Stimulated activated CD8-positive, alpha-beta memory T cell treated with anti-CD3 and anti-CD28 coated beads, Interleukin-7, amount 100 ng/mL, for 48 hours (primary cell): Measurements from ENCODE around the gene MAJIN.

Source experiments
- DNase-seq, 2 donors: peaks; one replicate each; pipeline ENCODE4 v3.0.0-alpha.2; 2020; ENCODE audit warnings: low read depth in 1 of 2; ENCODE audit errors: extremely low read depth in 1 of 2

Gene MAJIN

GRCh38 chr11:64916040-64916774 lies 55.7 kb downstream of the MAJIN start:
- peak in 1 of 2 donors; percentile 23 for DNase-seq

- no peak for DNase-seq
These were observed 56.5 kb downstream of the MAJIN start for GRCh38 chr11:64915376-64915887.

- no peak for DNase-seq
These were observed 57.8 kb downstream of the MAJIN start for GRCh38 chr11:64914123-64914522.

GRCh38 chr11:64913171-64913727 lies 58.7 kb downstream of the MAJIN start:
- no peak for DNase-seq

GRCh38 chr11:64911689-64912088 lies 60.2 kb downstream of the MAJIN start:
- DNase-seq = no peak

- no peak for DNase-seq
These were observed 60.8 kb downstream of the MAJIN start for GRCh38 chr11:64911142-64911541.

GRCh38 chr11:64910451-64911093 lies 61.3 kb downstream of the MAJIN start:
- DNase-seq = no peak

- DNase-seq = no peak
These were observed 62.1 kb downstream of the MAJIN start for GRCh38 chr11:64909653-64910343.

- DNase-seq = no peak
These were observed 63.1 kb downstream of the MAJIN start for GRCh38 chr11:64908766-64909165.

- DNase-seq = no peak
These were observed 65.6 kb downstream of the MAJIN start for GRCh38 chr11:64906314-64906635.

- no peak for DNase-seq
These were observed 66.2 kb downstream of the MAJIN start for GRCh38 chr11:64905516-64906313.

- DNase-seq = no peak
These were observed 68.5 kb downstream of the MAJIN start for GRCh38 chr11:64903291-64903833.

- no peak for DNase-seq
These were observed 69.6 kb downstream of the MAJIN start for GRCh38 chr11:64902102-64902900.

GRCh38 chr11:64900774-64901173 lies 71.1 kb downstream of the MAJIN start:
- DNase-seq = no peak

GRCh38 chr11:64900263-64900678 lies 71.6 kb downstream of the MAJIN start:
- DNase-seq = peak in 1 of 2 donors; percentile 64

GRCh38 chr11:64898541-64898940 lies 73.4 kb downstream of the MAJIN start:
- DNase-seq = no peak

GRCh38 chr11:64898076-64898445 lies 73.8 kb downstream of the MAJIN start:
- no peak for DNase-seq

- DNase-seq = no peak
These were observed 74.4 kb downstream of the MAJIN start for GRCh38 chr11:64897381-64898075.

- no peak for DNase-seq
These were observed 75.4 kb downstream of the MAJIN start for GRCh38 chr11:64896448-64897022.
